ENCODE data around the gene ASB13. TPM values are rescaled to one million over a fixed set of nuclear protein-coding genes. Genes with fewer than 3 reads are reported as not detected.

The ASB13 gene
- total and polyA plus RNA-seq, 9 donors, result 8.0 to 14.0 (median 11.7) TPM

DNA sequence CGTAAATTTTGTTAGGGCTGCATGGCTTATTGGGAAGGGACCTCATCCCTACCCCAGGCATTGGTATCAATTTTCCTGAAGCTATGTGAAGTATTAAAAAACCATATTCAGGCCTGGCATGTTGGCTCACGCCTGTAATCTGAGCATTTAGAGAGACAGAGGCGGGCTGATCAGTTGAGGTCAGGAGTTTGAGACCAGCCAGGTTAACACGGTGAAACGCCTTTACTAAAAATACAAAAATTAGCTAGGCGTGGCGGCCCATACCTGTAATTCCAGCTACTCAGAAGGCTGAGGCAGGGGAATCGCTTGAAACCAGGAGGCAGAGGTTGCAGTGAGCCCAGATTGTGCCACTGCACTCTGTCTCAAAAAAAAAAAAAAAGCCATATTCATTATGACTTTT, 25.4 kb upstream of the ASB13 start:
- no peaks in the 10 kb centered on the region for H3K9me3 ChIP-seq (replicated peaks; ENCODE audit: control insufficient read depth, low read depth, low read length)
- no peaks in the 10 kb centered on the region for H3K27me3 ChIP-seq (ENCODE audit: control insufficient read depth, insufficient read depth, low read length)
- H3K4me3 ChIP-seq (ENCODE audit: low read length), result no peak overlapping the region
- DNase-seq, result no peak
- H3K36me3 ChIP-seq (ENCODE audit: control insufficient read depth, insufficient read depth, low read length), result no peaks in the 10 kb centered on the region
- H3K4me1 ChIP-seq (ENCODE audit: control insufficient read depth, insufficient read depth, low read length), result peaks cover 6% of the 10 kb centered on the region
- WGBS (ENCODE audit: insufficient coverage), result 100% methylated on average over 2 of the region's 8 CpGs
- no peak overlapping the region for H3K27ac ChIP-seq (ENCODE audit: low read length)

- WGBS (ENCODE audit: insufficient coverage), result no CpG with 5 or more reads among the region's 3 CpGs
- H3K27me3 ChIP-seq (ENCODE audit: control insufficient read depth, insufficient read depth, low read length), result no peaks in the 10 kb centered on the region
- peaks cover 8% of the 10 kb centered on the region for H3K4me1 ChIP-seq (ENCODE audit: control insufficient read depth, insufficient read depth, low read length)
- H3K4me3 ChIP-seq (ENCODE audit: low read length), result no peak overlapping the region
- H3K27ac ChIP-seq (ENCODE audit: low read length), result no peak overlapping the region
- H3K36me3 ChIP-seq (ENCODE audit: control insufficient read depth, insufficient read depth, low read length), result no peaks in the 10 kb centered on the region
- H3K9me3 ChIP-seq (replicated peaks; ENCODE audit: control insufficient read depth, low read depth, low read length), result no peaks in the 10 kb centered on the region
- no peak for DNase-seq
Observed at GRCh38 chr10:5688587-5688986, 22.2 kb upstream of the ASB13 start.

- Histone ChIP-seq H3K9me3 (replicated peaks; ENCODE audit: control insufficient read depth, low read depth, low read length) (no peaks in the 10 kb centered on the region), H3K4me1 (ENCODE audit: control insufficient read depth, insufficient read depth, low read length) (peaks cover 2% of the 10 kb centered on the region), H3K36me3 (ENCODE audit: control insufficient read depth, insufficient read depth, low read length) (no peaks in the 10 kb centered on the region), H3K27me3 (ENCODE audit: control insufficient read depth, insufficient read depth, low read length) (no peaks in the 10 kb centered on the region), H3K27ac (ENCODE audit: low read length) (peak overlapping the region; percentile 85), H3K4me3 (ENCODE audit: low read length) (peak overlapping the region; percentile 82)
- WGBS (ENCODE audit: insufficient coverage), result 8% methylated on average over 4 of the region's 10 CpGs
- peak; percentile 49 for DNase-seq
Observed at GRCh38 chr10:5685764-5686240, 19.4 kb upstream of the ASB13 start.

GRCh38 chr10:5684971-5685763, 18.8 kb upstream of the ASB13 start:
- peak; percentile 90 for DNase-seq

GRCh38 chr10:5684318-5684970, 18.0 kb upstream of the ASB13 start, which contains the start of gene TASOR2:
TASOR2 (plus strand) TSS chr10:5684838; CDS start chr10:5720643, 35,805 bp downstream.
- Histone ChIP-seq H3K36me3 (ENCODE audit: control insufficient read depth, insufficient read depth, low read length) (no peaks in the 10 kb centered on the region), H3K4me3 (ENCODE audit: low read length) (peak within 1 kb of the TSS; percentile 82), H3K9me3 (replicated peaks; ENCODE audit: control insufficient read depth, low read depth, low read length) (no peaks in the 10 kb centered on the region), H3K27ac (ENCODE audit: low read length) (peak within 1 kb of the TSS; percentile 85), H3K4me1 (ENCODE audit: control insufficient read depth, insufficient read depth, low read length) (peaks cover 2% of the 10 kb centered on the region), H3K27me3 (ENCODE audit: control insufficient read depth, insufficient read depth, low read length) (no peaks in the 10 kb centered on the region)
- peak; percentile 99 for DNase-seq
- WGBS (ENCODE audit: insufficient coverage), result under 1% methylated on average over 54 of the region's 54 CpGs

More at GRCh38 chr10:5684971-5685763, 18.8 kb upstream of the ASB13 start:
- Histone ChIP-seq H3K4me3 (ENCODE audit: low read length) (peak overlapping the region; percentile 82), H3K27ac (ENCODE audit: low read length) (peak overlapping the region; percentile 85), H3K4me1 (ENCODE audit: control insufficient read depth, insufficient read depth, low read length) (peaks cover 2% of the 10 kb centered on the region), H3K36me3 (ENCODE audit: control insufficient read depth, insufficient read depth, low read length) (no peaks in the 10 kb centered on the region), H3K27me3 (ENCODE audit: control insufficient read depth, insufficient read depth, low read length) (no peaks in the 10 kb centered on the region), H3K9me3 (replicated peaks; ENCODE audit: control insufficient read depth, low read depth, low read length) (no peaks in the 10 kb centered on the region)
- WGBS (ENCODE audit: insufficient coverage), result 0% methylated on average over 70 of the region's 77 CpGs

DNA sequence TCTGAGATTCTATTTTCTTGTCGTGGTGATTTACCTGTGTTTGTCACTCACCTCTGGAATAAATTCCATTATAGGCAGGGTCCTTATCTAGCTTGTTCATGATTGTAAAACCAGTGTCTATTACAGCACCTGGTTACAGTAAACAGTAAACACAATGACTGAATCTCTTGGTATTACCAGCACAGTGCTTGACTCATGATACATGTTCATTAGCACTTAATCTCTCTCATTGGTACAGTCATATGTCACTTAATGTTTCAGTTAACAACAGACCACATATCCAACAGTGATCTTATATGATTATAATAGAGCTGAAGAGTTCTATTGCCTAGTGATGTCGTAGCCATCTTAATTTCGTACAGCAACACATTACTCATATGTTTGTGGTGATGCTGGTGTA, 16.7 kb upstream of the ASB13 start:
- Histone ChIP-seq H3K4me1 (ENCODE audit: control insufficient read depth, insufficient read depth, low read length) (peaks cover 2% of the 10 kb centered on the region), H3K27ac (ENCODE audit: low read length) (no peak overlapping the region), H3K9me3 (replicated peaks; ENCODE audit: control insufficient read depth, low read depth, low read length) (no peaks in the 10 kb centered on the region), H3K4me3 (ENCODE audit: low read length) (no peak overlapping the region), H3K27me3 (ENCODE audit: control insufficient read depth, insufficient read depth, low read length) (peaks cover 4% of the 10 kb centered on the region), H3K36me3 (ENCODE audit: control insufficient read depth, insufficient read depth, low read length) (no peaks in the 10 kb centered on the region)
- no peak for DNase-seq
- no CpG with 5 or more reads among the region's 3 CpGs for WGBS (ENCODE audit: insufficient coverage)

DNA sequence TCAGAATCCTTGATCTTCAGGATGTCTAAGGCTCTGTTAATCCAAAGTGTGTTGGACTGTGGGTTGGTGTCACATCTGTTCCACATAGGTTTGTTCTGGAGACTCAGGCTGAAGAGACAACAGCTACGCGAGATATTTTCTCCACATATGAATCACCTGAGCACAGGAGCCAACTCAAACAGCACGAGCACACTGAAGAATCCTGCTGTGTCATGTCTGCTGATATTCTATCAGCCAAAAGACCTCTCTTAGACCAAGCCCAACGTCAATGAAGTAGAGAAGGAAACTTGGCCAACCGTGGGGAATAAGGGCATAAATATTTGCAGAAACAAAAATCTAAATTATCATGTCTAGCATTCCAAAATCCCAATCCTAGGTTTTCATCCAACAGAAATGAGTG, 15.5 kb upstream of the ASB13 start:
- no CpG with 5 or more reads among the region's 5 CpGs for WGBS (ENCODE audit: insufficient coverage)
- H3K27ac ChIP-seq (ENCODE audit: low read length), result no peak overlapping the region
- peaks cover 4% of the 10 kb centered on the region for H3K27me3 ChIP-seq (ENCODE audit: control insufficient read depth, insufficient read depth, low read length)
- H3K4me1 ChIP-seq (ENCODE audit: control insufficient read depth, insufficient read depth, low read length), result peaks cover 2% of the 10 kb centered on the region
- no peak overlapping the region for H3K4me3 ChIP-seq (ENCODE audit: low read length)
- H3K36me3 ChIP-seq (ENCODE audit: control insufficient read depth, insufficient read depth, low read length), result no peaks in the 10 kb centered on the region
- no peak for DNase-seq
- H3K9me3 ChIP-seq (replicated peaks; ENCODE audit: control insufficient read depth, low read depth, low read length), result no peaks in the 10 kb centered on the region

GRCh38 chr10:5679606-5680005, 13.2 kb upstream of the ASB13 start:
- H3K27ac ChIP-seq (ENCODE audit: low read length), result no peak overlapping the region
- no peak overlapping the region for H3K4me3 ChIP-seq (ENCODE audit: low read length)
- 100% methylated on average over 1 of the region's 2 CpGs for WGBS (ENCODE audit: insufficient coverage)
- H3K27me3 ChIP-seq (ENCODE audit: control insufficient read depth, insufficient read depth, low read length), result peaks cover 4% of the 10 kb centered on the region
- H3K36me3 ChIP-seq (ENCODE audit: control insufficient read depth, insufficient read depth, low read length), result no peaks in the 10 kb centered on the region
- no peaks in the 10 kb centered on the region for H3K4me1 ChIP-seq (ENCODE audit: control insufficient read depth, insufficient read depth, low read length)
- no peak for DNase-seq
- no peaks in the 10 kb centered on the region for H3K9me3 ChIP-seq (replicated peaks; ENCODE audit: control insufficient read depth, low read depth, low read length)

DNA sequence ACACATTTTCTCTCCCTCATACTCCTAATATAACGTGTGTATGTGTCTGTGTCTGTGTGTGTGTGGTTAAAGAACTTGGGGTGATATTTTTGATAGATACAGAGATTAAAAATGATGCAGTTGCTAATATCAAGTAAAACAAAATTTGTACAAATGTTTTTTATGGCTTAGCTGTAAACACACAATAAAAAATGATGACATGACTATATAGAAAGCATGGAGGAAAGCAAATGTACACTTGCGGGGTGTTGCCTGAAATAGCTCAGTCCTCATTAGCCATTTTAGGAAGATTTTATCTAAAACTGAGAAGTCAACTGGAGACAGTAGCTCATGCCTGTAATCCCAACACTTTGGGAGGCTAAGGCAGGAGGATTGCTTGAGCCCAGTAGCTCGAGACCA, 12.6 kb upstream of the ASB13 start:
- no peaks in the 10 kb centered on the region for H3K4me1 ChIP-seq (ENCODE audit: control insufficient read depth, insufficient read depth, low read length)
- H3K27ac ChIP-seq (ENCODE audit: low read length), result no peak overlapping the region
- no peak for DNase-seq
- H3K9me3 ChIP-seq (replicated peaks; ENCODE audit: control insufficient read depth, low read depth, low read length), result no peaks in the 10 kb centered on the region
- WGBS (ENCODE audit: insufficient coverage), result no CpG with 5 or more reads among the region's 3 CpGs
- H3K36me3 ChIP-seq (ENCODE audit: control insufficient read depth, insufficient read depth, low read length), result no peaks in the 10 kb centered on the region
- no peak overlapping the region for H3K4me3 ChIP-seq (ENCODE audit: low read length)
- peaks cover 4% of the 10 kb centered on the region for H3K27me3 ChIP-seq (ENCODE audit: control insufficient read depth, insufficient read depth, low read length)

DNA sequence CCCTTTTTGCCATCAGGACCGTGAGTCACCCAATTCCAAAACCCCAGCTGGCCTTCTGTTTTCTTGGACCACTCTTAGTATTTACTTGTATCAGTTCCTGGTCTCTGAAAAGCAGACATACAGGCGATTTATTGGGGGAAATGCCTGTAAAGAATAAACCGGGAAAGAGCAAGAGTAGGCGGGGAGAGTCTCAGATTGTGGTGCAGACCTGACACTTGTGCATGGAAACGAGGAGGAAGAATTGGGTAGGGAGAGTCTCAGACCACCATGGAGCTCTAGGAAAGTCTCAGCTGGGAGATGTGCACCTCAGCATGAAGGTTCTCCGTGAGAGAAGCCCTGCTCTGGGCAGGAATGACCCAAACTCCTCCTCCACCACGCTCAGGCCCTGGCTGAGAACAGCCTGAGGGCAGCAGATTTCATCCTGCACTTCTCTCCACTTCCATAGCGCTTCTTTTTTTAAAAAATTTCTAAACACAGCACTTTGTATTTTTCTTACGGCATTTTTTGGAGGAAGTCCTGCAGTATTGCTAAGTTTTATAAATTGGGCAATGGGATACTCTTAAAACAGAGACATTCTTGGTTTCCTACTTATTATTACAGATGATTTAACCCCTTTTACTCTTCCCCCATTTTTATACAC, 12.1 kb upstream of the ASB13 start:
- H3K4me3 ChIP-seq (ENCODE audit: low read length), result no peak overlapping the region
- H3K27me3 ChIP-seq (ENCODE audit: control insufficient read depth, insufficient read depth, low read length), result peaks cover 4% of the 10 kb centered on the region
- no peaks in the 10 kb centered on the region for H3K4me1 ChIP-seq (ENCODE audit: control insufficient read depth, insufficient read depth, low read length)
- peaks cover under 1% of the 10 kb centered on the region for H3K9me3 ChIP-seq (replicated peaks; ENCODE audit: control insufficient read depth, low read depth, low read length)
- WGBS (ENCODE audit: insufficient coverage), result 45% methylated on average over 6 of the region's 9 CpGs
- H3K27ac ChIP-seq (ENCODE audit: low read length), result no peak overlapping the region
- no peak for DNase-seq
- no peaks in the 10 kb centered on the region for H3K36me3 ChIP-seq (ENCODE audit: control insufficient read depth, insufficient read depth, low read length)
